Bronchial smooth muscle cell (primary cell): ENCODE measurements around the gene GPR150. TPM values are rescaled to one million over a fixed set of nuclear protein-coding genes. Genes with fewer than 3 reads are reported as not detected.

ENCODE experiments used
- total RNA-seq: library from RNA; depleted of rRNA; stranded (reverse); fragments of >200 nt; gene quantifications from 2 replicates; pipeline ENCODE4 v1.2.1, GENCODE V29; 2014

Gene GPR150
- under 0.01 and 0.32 TPM in 2 replicates for total RNA-seq

DNA sequence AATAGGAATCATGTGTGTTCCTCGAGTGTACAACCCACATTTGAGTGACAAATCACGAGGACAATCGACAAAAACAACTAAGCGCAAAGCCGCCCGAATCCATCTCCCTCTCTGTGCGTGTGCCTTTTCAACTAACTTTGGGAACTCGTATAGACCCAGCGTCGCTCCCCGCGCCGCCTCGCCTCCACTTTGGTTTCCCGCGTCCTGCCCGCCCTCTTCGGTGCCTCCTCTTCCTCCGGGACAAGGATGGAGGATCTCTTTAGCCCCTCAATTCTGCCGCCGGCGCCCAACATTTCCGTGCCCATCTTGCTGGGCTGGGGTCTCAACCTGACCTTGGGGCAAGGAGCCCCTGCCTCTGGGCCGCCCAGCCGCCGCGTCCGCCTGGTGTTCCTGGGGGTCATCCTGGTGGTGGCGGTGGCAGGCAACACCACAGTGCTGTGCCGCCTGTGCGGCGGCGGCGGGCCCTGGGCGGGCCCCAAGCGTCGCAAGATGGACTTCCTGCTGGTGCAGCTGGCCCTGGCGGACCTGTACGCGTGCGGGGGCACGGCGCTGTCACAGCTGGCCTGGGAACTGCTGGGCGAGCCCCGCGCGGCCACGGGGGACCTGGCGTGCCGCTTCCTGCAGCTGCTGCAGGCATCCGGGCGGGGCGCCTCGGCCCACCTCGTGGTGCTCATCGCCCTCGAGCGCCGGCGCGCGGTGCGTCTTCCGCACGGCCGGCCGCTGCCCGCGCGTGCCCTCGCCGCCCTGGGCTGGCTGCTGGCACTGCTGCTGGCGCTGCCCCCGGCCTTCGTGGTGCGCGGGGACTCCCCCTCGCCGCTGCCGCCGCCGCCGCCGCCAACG is at the start of gene GPR150:
Gene GPR150, plus strand, starts transcription at position 58 of the 840 bp plus-strand sequence. Its CDS starts 189 bp downstream, at position 247.

DNA sequence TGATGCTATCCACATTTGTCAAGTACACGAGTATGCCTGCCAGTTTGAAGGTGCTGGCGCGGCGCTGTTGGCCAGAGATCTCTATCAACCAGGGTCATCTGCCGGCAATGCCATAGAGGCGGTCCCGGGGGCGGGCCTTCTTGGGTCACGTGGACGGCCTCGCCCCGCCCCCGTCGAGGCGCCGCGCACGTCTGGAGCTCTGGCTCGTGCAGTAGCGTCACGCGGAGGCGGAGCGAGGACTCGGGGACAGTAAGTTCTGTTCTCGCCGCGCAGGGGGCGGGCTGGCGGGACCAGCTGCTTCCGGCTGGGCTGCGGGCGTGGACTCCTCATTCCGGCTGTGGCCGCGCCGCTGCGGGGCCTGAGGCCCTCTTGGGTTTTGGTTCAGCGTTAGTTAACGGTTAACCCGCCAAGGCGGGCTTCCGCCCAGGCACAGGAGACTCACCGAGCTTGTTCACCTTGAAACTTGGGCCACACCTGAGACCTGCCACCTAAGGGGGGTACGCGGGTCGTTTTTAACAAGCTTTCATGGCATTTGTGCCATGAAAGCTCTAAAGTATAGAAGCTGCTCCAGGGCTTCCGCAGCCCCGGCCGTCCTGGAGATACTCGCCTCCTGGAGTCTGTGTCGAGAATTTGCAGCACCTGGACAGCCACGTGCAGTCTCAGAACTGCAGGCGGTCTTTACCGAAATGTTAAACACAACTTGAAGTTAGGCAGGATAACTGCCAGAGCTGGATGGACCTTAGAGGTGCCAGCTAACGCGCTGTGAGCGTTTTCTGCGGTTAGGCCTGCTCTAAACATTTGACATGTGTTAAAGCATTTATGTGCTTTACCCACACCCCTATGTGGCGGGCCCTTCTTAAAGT is 26.9 kb downstream of the GPR150 start, which contains the start of gene RFESD:
Gene RFESD, plus strand, starts transcription at position 209 of the 863 bp plus-strand sequence. CDS start 5,495 bp downstream, outside the sequence.

Other genes with a start within 250 kb of the GPR150 start
- not detected in 2 replicates for gene FAM81B, start 228.7 kb upstream of the GPR150 start, total RNA-seq
- gene SKIC3, start 65.1 kb upstream of the GPR150 start, total RNA-seq, result 117 and 149 TPM in 2 replicates
- 7.1 and 8.5 TPM in 2 replicates for gene ARSK, start 65.0 kb upstream of the GPR150 start, total RNA-seq
- gene RFESD, start 26.7 kb downstream of the GPR150 start, total RNA-seq, result 3.2 and 3.6 TPM in 2 replicates
- gene SPATA9, start 62.9 kb downstream of the GPR150 start, total RNA-seq, result 0.43 and 0.47 TPM in 2 replicates
- gene RHOBTB3, start 111.2 kb downstream of the GPR150 start, total RNA-seq, result 211 and 296 TPM in 2 replicates
- gene GLRX, start 202.6 kb downstream of the GPR150 start, total RNA-seq, result 35.2 and 63.4 TPM in 2 replicates